Thyroid gland (tissue), 4 donors: ENCODE measurements around the gene EID1.
"Not testable (repeated sequence)": the region's sequence is repeated elsewhere in the genome, so short reads cannot be mapped to it uniquely, and the experiment has no call there.

Experiments
- POLR2A ChIP-seq, 2 donors: fragments of 450-650 bp; IDR thresholded peaks; one replicate each; pipeline ENCODE4 v1.6.1; 2017; ENCODE audit warnings: antibody characterized with exemption in 2 of 2, mild to moderate bottlenecking in 2 of 2, moderate library complexity in 1 of 2
- TF ChIP-seq, protein P1 (sequence below), 6 experiments: fragments of 200-600 bp in 3 of 6; fragments of 450-650 bp in 3 of 6; sonication (generic) in 3 of 6; IDR thresholded peaks; one replicate each; pipeline ENCODE4 v1.5.1; 2016 to 2019; ENCODE audit warnings: antibody characterized with exemption in 6 of 6, mild to moderate bottlenecking in 2 of 6, inconsistent platforms in 1 of 6, moderate library complexity in 1 of 6

GRCh38 chr15:48910554-48910953, 32.6 kb downstream of the EID1 start:
- TF ChIP-seq, protein P1, sequence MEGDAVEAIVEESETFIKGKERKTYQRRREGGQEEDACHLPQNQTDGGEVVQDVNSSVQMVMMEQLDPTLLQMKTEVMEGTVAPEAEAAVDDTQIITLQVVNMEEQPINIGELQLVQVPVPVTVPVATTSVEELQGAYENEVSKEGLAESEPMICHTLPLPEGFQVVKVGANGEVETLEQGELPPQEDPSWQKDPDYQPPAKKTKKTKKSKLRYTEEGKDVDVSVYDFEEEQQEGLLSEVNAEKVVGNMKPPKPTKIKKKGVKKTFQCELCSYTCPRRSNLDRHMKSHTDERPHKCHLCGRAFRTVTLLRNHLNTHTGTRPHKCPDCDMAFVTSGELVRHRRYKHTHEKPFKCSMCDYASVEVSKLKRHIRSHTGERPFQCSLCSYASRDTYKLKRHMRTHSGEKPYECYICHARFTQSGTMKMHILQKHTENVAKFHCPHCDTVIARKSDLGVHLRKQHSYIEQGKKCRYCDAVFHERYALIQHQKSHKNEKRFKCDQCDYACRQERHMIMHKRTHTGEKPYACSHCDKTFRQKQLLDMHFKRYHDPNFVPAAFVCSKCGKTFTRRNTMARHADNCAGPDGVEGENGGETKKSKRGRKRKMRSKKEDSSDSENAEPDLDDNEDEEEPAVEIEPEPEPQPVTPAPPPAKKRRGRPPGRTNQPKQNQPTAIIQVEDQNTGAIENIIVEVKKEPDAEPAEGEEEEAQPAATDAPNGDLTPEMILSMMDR (IDR thresholded peaks at IDR 0.05): not testable (repeated sequence)
- not testable (repeated sequence) for TF ChIP-seq POLR2A (IDR thresholded peaks at IDR 0.05)
